PFSK-1 (cell line): ENCODE data around the gene TNPO3.

Source experiments
- FOXP2 ChIP-seq: optimal IDR thresholded peaks from 2 replicates; pipeline ENCODE3; 2011; ENCODE audit warnings: borderline replicate concordance, control low read depth, inconsistent platforms; ENCODE audit not compliant: insufficient read depth; ENCODE audit errors: extremely low read length, extremely low read depth
- POLR2AphosphoS5 ChIP-seq: IDR thresholded peaks from 2 replicates; pipeline ENCODE4 v1.6.1; 2012; ENCODE audit warnings: low read depth, mild to moderate bottlenecking, control low read depth, low read length, moderate library complexity
- SIN3A ChIP-seq: IDR thresholded peaks from 2 replicates; pipeline ENCODE4 v1.6.1; 2012; ENCODE audit warnings: mild to moderate bottlenecking, low read length, moderate library complexity, borderline replicate concordance; ENCODE audit not compliant: insufficient read depth
- TAF1 ChIP-seq: IDR thresholded peaks from 2 replicates; pipeline ENCODE4 v1.6.1; 2012; ENCODE audit warnings: low read length, control low read depth, borderline replicate concordance; ENCODE audit not compliant: insufficient read depth
- TF ChIP-seq, protein P1 (sequence below), 2 experiments: IDR thresholded peaks; 2 replicates each; pipeline versions ENCODE4 v1.6.1 to v1.8.0; 2011 to 2012; ENCODE audit warnings: low read depth in 2 of 2, low read length in 2 of 2, control low read depth in 1 of 2, inconsistent platforms in 1 of 2, mild to moderate bottlenecking in 1 of 2, moderate library complexity in 1 of 2; ENCODE audit not compliant: insufficient read depth in 1 of 2

The TNPO3 gene

GRCh38 chr7:129017264-129017663 lies 37.6 kb downstream of the TNPO3 start:
- TF ChIP-seq FOXP2 = no peak
- TF ChIP-seq POLR2AphosphoS5 = no peak
- TF ChIP-seq, protein P1, sequence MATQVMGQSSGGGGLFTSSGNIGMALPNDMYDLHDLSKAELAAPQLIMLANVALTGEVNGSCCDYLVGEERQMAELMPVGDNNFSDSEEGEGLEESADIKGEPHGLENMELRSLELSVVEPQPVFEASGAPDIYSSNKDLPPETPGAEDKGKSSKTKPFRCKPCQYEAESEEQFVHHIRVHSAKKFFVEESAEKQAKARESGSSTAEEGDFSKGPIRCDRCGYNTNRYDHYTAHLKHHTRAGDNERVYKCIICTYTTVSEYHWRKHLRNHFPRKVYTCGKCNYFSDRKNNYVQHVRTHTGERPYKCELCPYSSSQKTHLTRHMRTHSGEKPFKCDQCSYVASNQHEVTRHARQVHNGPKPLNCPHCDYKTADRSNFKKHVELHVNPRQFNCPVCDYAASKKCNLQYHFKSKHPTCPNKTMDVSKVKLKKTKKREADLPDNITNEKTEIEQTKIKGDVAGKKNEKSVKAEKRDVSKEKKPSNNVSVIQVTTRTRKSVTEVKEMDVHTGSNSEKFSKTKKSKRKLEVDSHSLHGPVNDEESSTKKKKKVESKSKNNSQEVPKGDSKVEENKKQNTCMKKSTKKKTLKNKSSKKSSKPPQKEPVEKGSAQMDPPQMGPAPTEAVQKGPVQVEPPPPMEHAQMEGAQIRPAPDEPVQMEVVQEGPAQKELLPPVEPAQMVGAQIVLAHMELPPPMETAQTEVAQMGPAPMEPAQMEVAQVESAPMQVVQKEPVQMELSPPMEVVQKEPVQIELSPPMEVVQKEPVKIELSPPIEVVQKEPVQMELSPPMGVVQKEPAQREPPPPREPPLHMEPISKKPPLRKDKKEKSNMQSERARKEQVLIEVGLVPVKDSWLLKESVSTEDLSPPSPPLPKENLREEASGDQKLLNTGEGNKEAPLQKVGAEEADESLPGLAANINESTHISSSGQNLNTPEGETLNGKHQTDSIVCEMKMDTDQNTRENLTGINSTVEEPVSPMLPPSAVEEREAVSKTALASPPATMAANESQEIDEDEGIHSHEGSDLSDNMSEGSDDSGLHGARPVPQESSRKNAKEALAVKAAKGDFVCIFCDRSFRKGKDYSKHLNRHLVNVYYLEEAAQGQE (IDR thresholded peaks at IDR 0.05; ENCODE audit: insufficient read depth in 1 of 2, low read depth in 2 of 2, low read length in 2 of 2) = no peak
- no peak for TF ChIP-seq SIN3A
- TF ChIP-seq TAF1 = no peak

- TF ChIP-seq, protein P1 (IDR thresholded peaks at IDR 0.05; ENCODE audit: insufficient read depth in 1 of 2, low read depth in 2 of 2, low read length in 2 of 2) = no peak
- TF ChIP-seq TAF1 = no peak
- no peak for TF ChIP-seq POLR2AphosphoS5
- no peak for TF ChIP-seq FOXP2
Measured at GRCh38 chr7:129014501-129015101, 40.3 kb downstream of the TNPO3 start.

GRCh38 chr7:129013048-129013724 lies 41.7 kb downstream of the TNPO3 start:
- TF ChIP-seq FOXP2 (no peak), TAF1 (no peak), POLR2AphosphoS5 (no peak), SIN3A (no peak)
- TF ChIP-seq, protein P1 (IDR thresholded peaks at IDR 0.05; ENCODE audit: insufficient read depth in 1 of 2, low read depth in 2 of 2, low read length in 2 of 2) = no peak

- TF ChIP-seq, protein P1 (IDR thresholded peaks at IDR 0.05; ENCODE audit: insufficient read depth in 1 of 2, low read depth in 2 of 2, low read length in 2 of 2) = no peak
- TF ChIP-seq TAF1 (no peak), SIN3A (no peak), POLR2AphosphoS5 (no peak), FOXP2 (no peak)
Measured at GRCh38 chr7:129012641-129013040, 42.3 kb downstream of the TNPO3 start.

DNA sequence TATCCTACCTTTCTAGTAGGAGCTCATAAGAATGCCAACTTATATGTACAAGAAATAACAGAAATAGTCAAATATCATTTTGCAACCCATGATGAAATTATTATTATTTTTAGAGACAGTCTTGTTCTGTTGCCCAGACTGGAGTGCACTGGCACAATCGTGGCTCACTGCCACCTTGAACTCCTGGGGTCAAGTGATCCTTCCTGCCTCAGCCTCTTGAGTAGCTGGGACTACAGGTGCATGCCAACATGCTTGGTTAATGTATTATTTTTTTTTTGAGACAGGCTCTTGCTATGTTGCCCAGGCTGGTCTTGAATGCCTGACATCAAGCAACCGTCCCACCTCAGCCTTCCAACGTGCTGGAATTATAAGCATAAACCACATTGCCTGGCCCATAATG lies 44.8 kb downstream of the TNPO3 start:
- TF ChIP-seq, protein P1 (IDR thresholded peaks at IDR 0.05; ENCODE audit: insufficient read depth in 1 of 2, low read depth in 2 of 2, low read length in 2 of 2) = no peak
- TF ChIP-seq FOXP2 (no peak), TAF1 (no peak), SIN3A (no peak), POLR2AphosphoS5 (no peak)
